ENCODE data around the gene TEKT5. TPM values are rescaled to one million over a fixed set of nuclear protein-coding genes. Genes with fewer than 3 reads are reported as not detected.
A peak's percentile ranks its signal among the peaks of the same experiment; 100 is the strongest.

Gene TEKT5
- total RNA-seq, 1 experiment from 2014 or later = not detected

DNA sequence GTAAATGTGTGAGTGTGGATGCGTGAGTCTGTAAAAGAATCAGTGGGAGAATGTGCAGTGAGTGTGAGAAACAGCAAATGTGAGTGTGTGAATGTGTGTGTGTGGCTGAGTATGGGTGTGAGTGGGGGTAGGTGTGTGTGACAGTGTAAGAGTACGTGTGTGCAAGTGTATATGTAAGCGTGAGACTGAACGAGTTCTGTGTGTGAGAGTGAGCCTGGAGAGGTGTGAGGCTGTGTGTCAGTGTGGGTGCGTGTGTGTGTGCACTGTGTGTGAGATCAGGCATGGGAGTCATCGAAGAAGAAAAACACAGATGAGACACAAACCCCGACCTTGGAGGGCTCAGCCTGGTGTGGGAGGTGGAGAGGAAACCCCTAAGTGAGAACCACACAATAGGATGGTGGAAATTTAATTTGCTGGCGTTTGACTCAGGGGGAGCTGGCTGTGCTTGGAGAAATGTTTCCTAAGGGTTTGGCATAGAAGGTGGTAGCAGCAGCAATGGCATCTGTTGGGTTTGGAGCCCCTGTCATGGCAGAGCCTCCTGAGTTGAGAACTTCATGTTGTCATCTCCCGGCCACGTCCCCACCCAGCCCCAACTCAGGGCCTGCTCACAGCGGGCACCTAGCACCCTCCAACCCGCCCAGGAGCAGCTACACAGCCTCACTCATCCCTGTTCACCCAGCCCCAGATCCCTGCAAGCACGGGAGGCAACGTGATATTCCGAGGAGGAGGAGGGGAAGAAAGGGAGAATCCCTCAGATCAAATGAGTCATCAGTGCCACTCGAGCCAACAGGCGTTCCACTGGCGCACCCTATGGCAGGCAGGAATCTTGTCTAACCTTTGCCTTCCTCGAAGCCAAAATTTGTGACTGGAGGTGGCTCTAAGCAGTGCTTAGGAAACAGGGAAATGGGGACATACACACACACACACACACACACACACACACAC is 34.6 kb upstream of the TEKT5 start:
- H3K4me1 ChIP-seq (ENCODE audit: control insufficient read depth, insufficient read depth, low read length) = no peaks in the 10 kb centered on the region
- intact Hi-C loops (cut with micrococcal nuclease; ENCODE audit: unreplicated experiment) (loop anchor here (10.0 kb wide), 1 partner anchor 415 kb away; no protein-coding TSS in a partner anchor), in situ Hi-C loops (cut with HindIII; ENCODE audit: low pct_unique_long_range_greater_than_20kb, low sequenced_read_pairs) (no loop called here)
- ChIA-PET CTCF (no interaction called here), POLR2A (no interaction called here)
- no peaks in the 10 kb centered on the region for H3K36me3 ChIP-seq (ENCODE audit: control insufficient read depth, insufficient read depth, low read length)
- no peaks in the 10 kb centered on the region for H3K27me3 ChIP-seq (ENCODE audit: control insufficient read depth, insufficient read depth, low read length)
- no peaks in the 10 kb centered on the region for H3K9me3 ChIP-seq (ENCODE audit: control insufficient read depth, insufficient read depth, low read depth, low read length)
- peak; percentile 87 for ATAC-seq
- TF ChIP-seq TCF7L2 (IDR thresholded peaks at IDR 0.05; ENCODE audit: low read depth, low read length) (no peak), POLR2AphosphoS5 (IDR thresholded peaks at IDR 0.05; ENCODE audit: low read depth, low read length) (no peak), SIN3A (IDR thresholded peaks at IDR 0.05; ENCODE audit: borderline replicate concordance, insufficient read depth, low read depth, low read length) (no peak)
- TF ChIP-seq, protein P1, sequence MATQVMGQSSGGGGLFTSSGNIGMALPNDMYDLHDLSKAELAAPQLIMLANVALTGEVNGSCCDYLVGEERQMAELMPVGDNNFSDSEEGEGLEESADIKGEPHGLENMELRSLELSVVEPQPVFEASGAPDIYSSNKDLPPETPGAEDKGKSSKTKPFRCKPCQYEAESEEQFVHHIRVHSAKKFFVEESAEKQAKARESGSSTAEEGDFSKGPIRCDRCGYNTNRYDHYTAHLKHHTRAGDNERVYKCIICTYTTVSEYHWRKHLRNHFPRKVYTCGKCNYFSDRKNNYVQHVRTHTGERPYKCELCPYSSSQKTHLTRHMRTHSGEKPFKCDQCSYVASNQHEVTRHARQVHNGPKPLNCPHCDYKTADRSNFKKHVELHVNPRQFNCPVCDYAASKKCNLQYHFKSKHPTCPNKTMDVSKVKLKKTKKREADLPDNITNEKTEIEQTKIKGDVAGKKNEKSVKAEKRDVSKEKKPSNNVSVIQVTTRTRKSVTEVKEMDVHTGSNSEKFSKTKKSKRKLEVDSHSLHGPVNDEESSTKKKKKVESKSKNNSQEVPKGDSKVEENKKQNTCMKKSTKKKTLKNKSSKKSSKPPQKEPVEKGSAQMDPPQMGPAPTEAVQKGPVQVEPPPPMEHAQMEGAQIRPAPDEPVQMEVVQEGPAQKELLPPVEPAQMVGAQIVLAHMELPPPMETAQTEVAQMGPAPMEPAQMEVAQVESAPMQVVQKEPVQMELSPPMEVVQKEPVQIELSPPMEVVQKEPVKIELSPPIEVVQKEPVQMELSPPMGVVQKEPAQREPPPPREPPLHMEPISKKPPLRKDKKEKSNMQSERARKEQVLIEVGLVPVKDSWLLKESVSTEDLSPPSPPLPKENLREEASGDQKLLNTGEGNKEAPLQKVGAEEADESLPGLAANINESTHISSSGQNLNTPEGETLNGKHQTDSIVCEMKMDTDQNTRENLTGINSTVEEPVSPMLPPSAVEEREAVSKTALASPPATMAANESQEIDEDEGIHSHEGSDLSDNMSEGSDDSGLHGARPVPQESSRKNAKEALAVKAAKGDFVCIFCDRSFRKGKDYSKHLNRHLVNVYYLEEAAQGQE (IDR thresholded peaks at IDR 0.05; ENCODE audit: insufficient read depth in 1 of 2, low read depth in 2 of 2, low read length in 1 of 2) = no peak
- TF ChIP-seq, protein P2, sequence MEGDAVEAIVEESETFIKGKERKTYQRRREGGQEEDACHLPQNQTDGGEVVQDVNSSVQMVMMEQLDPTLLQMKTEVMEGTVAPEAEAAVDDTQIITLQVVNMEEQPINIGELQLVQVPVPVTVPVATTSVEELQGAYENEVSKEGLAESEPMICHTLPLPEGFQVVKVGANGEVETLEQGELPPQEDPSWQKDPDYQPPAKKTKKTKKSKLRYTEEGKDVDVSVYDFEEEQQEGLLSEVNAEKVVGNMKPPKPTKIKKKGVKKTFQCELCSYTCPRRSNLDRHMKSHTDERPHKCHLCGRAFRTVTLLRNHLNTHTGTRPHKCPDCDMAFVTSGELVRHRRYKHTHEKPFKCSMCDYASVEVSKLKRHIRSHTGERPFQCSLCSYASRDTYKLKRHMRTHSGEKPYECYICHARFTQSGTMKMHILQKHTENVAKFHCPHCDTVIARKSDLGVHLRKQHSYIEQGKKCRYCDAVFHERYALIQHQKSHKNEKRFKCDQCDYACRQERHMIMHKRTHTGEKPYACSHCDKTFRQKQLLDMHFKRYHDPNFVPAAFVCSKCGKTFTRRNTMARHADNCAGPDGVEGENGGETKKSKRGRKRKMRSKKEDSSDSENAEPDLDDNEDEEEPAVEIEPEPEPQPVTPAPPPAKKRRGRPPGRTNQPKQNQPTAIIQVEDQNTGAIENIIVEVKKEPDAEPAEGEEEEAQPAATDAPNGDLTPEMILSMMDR (IDR thresholded peaks at IDR 0.05) = no peak
- no peak overlapping the region for H3K27ac ChIP-seq (ENCODE audit: low read length)
- no peak overlapping the region for H3K4me3 ChIP-seq (ENCODE audit: low read depth in 2 of 2, low read length in 2 of 2)
- no TSS peak for BruUV-seq (replicated peaks)
- no peak for DNase-seq (ENCODE audit: low read depth, low spot score)

DNA sequence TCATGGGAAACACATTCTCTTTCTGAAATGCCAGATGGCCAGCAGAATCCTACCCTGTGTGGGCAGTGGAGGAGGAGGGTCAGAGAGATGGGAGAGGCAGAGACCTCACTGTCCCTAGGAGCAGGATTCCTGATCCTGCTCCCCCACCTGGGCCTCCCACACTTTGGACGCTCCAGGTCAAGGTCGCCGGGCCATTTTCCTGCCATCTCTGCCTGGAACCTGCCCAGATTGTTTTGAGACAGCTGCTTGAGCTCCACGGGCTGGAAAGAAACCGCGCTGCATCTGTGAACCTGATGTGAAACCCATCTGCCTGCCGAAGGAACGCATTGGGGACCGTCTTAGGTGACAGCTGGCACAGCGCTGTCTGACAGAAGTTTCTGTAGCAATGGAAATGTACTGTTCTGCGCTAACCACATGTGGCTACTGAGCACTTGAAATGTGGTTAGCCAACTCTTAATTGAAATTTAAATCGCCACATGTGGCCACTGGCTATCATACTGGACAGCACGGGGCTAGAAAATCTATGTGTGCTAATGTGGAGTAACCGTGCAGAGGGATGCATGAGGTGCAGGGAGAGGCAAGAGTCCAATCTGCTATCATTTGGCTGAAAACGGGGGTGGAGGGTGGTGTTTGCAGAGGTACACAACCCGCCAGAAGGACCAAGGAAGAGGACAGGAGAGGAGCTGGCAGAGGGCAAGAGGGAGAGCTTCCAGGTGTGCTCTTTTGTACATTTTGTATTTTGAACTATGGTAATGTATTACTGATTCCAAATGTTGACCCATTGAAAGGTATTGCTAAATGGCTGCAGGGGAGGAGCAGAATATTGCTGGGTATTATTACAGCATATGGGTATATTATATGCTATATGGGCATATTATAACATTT is 33.5 kb upstream of the TEKT5 start:
- ATAC-seq (no peak), DNase-seq (ENCODE audit: low read depth, low spot score) (no peak)
- POLR2A ChIA-PET = no interaction called here
- H3K4me1 ChIP-seq (ENCODE audit: control insufficient read depth, insufficient read depth, low read length) = no peaks in the 10 kb centered on the region
- no peaks in the 10 kb centered on the region for H3K9me3 ChIP-seq (ENCODE audit: control insufficient read depth, insufficient read depth, low read depth, low read length)
- H3K4me3 ChIP-seq (ENCODE audit: low read depth in 2 of 2, low read length in 2 of 2) = no peak overlapping the region
- in situ Hi-C loops (cut with HindIII; ENCODE audit: low pct_unique_long_range_greater_than_20kb, low sequenced_read_pairs) (no loop called here), intact Hi-C loops (cut with micrococcal nuclease; ENCODE audit: unreplicated experiment) (no loop called here)
- no TSS peak for BruUV-seq (replicated peaks)
- H3K27me3 ChIP-seq (ENCODE audit: control insufficient read depth, insufficient read depth, low read length) = no peaks in the 10 kb centered on the region
- no peak overlapping the region for H3K27ac ChIP-seq (ENCODE audit: low read length)
- CTCF ChIA-PET = no interaction called here
- H3K36me3 ChIP-seq (ENCODE audit: control insufficient read depth, insufficient read depth, low read length) = no peaks in the 10 kb centered on the region
- TF ChIP-seq, protein P1 (IDR thresholded peaks at IDR 0.05; ENCODE audit: insufficient read depth in 1 of 2, low read depth in 2 of 2, low read length in 1 of 2) = no peak
- TF ChIP-seq SIN3A (IDR thresholded peaks at IDR 0.05; ENCODE audit: borderline replicate concordance, insufficient read depth, low read depth, low read length) = no peak
- TF ChIP-seq POLR2AphosphoS5 (IDR thresholded peaks at IDR 0.05; ENCODE audit: low read depth, low read length) = no peak
- TF ChIP-seq TCF7L2 (IDR thresholded peaks at IDR 0.05; ENCODE audit: low read depth, low read length) = no peak
- TF ChIP-seq, protein P2 (IDR thresholded peaks at IDR 0.05) = no peak
